ENCODE results near the gene CNP.

Gene CNP

DNA sequence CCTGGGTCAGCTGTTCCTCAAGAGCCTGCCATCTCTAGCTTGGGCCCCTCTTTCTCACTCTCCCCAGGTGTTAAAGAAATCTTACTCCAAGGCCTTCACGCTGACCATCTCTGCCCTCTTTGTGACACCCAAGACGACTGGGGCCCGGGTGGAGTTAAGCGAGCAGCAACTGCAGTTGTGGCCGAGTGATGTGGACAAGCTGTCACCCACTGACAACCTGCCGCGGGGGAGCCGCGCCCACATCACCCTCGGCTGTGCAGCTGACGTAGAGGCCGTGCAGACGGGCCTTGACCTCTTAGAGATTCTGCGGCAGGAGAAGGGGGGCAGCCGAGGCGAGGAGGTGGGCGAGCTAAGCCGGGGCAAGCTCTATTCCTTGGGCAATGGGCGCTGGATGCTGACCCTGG is 6.8 kb downstream of the CNP start:
- no peak for DNase-seq

- no peak for DNase-seq
Measured at GRCh38 chr17:41974031-41974430, 7.4 kb downstream of the CNP start.

DNA sequence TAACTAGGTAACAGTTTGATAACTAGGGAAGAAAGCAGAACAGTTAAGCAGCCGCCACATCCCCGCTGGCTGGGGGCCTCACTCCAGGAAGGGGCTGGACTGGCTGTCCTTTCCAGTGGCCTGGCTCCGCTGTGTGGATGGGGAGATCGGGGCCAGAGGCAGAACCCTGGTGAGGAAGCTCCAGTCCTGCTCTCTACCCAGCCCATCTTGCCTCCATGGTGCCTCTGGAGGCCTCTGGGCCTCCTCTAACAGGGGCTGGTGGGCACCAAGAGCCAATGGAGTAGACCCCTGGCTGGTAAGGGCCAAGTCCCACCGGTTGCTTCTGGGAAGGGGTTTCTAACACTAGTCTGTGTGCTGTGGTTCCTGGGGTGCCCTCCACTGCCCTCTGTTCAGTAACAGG is 8.1 kb downstream of the CNP start:
- no peak for DNase-seq

DNA sequence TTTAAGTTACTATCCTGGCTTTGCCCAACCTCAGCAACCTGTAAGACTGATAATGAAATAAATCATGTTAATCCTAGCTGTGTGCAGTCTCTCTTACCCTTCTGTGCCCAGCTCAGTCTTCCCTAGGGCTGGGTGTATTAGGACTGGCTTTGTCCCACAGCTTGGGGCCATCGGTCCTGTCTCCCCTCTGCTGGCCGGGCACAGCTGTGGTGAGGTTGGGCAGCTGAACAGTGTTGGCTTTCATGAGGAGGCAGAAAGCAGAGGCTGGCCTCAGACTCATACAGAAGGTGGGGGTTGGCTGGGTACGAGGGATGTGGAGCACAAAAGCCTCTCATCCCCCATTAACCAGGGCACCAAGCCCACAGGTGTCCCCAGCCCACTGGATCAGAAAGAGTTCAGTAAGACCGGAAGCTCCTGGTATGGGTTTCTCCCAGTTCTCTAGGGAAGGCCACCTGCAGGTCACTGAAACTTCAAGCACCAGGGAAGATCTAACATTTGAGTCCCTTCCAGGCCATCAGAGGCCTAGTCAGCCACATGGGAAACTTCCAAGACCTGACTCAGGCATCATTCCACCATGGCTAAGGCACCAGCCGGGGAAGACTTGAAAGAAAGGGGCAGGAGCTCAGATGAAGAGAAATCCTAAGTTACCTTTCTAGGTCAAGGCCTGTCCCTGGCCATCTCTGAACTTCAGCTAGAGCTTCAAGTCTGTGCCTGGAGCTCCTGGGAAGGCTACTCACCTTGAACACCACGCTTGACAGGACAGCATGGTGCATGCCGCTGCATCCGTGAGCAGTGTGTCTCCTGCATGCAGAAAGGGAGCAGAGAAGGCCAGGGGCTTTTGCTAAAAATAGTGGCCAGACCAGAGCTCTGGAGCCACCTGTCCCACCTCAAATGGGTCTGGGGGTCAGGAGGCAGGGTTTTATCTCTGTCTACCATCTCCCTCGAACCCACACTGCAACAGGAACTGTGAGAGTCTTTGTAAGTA is 8.8 kb downstream of the CNP start:
- no peak for DNase-seq

DNA sequence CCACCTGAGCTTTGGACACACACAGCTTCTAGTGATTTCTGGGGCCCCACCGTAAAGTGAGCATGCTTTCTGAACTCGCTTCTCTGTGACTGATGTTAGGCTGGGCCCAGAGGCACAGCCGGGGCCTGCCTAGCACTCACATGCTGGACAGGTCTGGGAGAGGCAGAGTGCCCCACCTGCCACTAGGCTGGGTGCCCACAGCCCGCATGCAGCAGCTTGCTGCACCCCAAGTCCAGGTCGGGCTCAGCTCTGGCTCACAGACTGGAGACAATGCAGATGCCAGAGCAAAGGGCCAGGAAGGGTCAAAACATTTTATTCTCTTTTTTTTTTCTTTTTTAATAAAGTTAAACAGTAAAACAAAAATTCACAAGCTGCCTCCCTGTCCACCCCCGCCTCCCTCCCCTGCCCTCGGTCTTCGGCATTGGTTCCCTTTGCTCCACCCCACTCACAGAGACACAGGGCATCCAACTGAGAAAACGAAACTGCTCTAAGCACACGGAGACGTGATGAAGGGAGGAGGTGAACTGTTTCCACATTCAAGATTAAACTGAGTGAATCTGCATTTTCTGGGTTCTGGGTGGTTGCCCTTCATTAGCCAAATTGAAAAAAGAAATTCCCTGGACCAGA is 9.7 kb downstream of the CNP start:
- no peak for DNase-seq

- DNase-seq, result no peak
Measured at GRCh38 chr17:41977991-41978390, 11.4 kb downstream of the CNP start.

DNA sequence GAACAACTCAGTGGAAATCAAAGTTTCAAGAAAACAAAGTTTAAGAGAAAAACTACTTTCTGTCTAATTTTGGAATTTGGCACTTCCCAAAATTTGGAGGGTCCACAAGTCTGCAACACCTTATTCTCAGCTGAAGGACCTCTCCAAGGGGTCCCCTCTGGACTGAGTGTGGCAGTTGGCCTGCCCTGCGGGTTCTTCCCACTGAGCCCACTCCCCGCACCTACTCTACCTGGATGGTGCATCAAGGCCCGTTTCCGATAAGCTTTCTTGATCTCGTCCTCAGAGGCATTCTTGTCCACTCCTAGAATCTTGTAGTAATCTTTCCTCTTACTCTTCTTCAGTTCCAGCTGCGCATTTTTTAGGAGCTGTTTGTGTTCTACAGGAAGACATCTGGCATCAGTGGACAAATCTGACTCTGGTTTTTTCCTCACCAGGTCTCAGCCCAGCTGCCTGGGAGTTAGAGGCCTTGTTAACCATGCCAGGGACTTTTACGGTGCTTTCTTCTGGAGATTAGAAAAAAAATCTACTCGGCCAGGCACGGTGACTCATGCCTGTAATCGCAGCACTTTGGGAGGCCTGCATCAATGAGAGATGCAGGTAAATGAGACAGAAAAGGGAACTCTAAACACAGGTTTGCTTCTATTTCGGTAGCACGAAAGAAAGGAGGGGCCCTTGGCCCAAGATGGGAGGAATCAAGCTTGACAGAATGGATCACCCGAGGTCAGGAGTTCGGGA is 15.6 kb downstream of the CNP start:
- DNase-seq, result no peak

- DNase-seq, result no peak
Measured at GRCh38 chr17:41984454-41984853, 17.9 kb downstream of the CNP start.

DNA sequence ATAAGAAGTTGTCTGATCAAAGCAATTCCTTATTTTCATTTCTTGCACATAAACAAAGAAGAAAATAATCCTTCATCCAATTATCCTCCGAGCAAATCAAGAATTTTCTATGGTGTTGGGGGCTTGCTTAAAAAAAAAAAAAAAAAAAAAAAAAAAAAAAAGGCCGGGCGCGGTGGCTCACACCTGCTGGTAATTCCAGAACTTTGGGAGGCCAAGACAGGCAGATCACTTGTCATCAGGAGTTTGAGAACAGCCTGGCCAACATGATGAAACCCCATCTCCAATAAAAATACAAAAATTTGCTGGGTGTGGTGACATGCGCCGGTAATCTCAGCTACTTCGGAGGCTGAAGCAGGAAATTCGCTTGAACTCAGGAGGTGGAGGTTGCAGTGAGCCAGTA is 19.3 kb downstream of the CNP start:
- DNase-seq, result no peak

GRCh38 chr17:41986634-41987033 is 20.0 kb downstream of the CNP start:
- no peak for DNase-seq

DNA sequence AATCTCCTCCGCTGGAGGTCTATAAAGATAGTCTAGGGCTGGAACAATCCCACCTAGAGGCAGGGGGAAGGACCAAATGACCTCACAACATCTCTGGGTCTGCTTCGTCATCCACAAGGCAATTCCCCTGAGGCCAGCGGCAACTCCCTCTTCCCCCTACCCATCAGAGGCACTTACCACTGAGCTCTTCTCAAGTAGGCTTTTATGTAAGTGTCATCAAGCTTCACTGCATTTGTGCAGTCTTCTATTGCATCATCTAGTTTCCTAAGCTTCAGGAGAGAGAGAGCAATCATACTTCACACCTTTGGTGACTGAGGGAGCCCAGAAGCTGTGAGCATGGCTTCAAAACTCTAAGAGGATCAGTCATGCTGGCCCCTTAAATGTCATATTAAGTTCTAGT is 21.0 kb downstream of the CNP start:
- DNase-seq, result no peak

DNA sequence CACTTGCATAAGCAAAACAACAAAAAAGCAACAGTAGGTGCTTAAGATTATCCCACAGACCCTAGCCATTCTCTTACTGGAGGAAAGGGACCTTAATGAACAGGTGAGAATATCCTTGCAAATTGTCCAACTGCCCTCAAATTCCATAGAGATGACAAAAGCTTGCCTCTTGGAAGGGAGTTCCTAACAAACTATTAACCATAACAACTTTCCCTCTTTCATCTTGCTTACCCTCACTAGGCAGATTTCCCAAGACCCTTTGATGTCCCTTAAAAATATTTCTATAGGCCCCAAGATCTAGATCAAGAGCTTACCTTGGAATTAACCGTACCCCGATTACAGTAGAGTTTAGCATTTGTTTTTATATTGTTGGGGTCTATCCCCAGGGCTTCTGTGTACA is 21.8 kb downstream of the CNP start:
- no peak for DNase-seq

GRCh38 chr17:41989702-41990419 is 23.3 kb downstream of the CNP start:
- DNase-seq, result no peak

DNA sequence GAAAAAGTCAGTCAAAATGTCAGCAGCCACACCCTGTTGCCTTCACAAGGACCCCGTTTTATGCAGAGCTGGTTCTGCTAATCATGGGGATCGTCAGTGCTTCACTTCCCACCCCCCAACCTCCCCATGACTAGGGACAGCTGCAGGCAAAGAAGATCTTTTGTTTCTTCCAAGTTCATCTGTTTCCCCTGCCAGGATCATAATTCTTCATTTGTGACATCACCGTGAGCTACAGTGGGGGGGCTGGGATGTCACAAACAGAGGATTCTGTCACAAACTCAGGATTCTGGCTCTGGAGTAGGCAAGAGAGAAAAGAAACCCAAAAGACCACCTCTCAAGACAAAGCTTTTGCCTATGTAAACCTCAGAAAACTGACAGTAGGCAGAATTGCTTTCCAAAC is 26.0 kb downstream of the CNP start:
- DNase-seq, result no peak

GRCh38 chr17:41996855-41997164 is 30.2 kb downstream of the CNP start:
- DNase-seq, result no peak

DNA sequence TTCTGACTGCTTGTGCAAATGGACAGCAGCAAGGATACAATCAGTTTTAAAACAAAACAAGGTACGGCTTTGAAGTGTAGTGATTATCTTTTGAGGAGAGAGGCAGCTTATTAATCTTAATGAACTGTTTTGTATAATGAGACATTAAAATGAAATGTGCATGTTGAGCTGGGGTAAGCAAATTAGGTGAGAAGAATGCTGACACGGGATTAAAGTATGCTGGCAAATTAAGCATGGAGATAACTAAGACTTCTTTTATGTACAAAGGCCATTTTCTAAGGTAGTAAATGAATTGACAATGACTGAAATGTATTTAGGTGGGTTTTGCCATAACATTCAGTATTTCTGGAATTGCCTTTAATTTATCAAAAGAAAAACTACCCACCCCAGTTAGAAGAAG is 31.9 kb downstream of the CNP start:
- DNase-seq, result no peak

GRCh38 chr17:42000413-42001133 is 34.0 kb downstream of the CNP start:
- no peak for DNase-seq

- DNase-seq, result no peak
Measured at GRCh38 chr17:42001729-42002128, 35.1 kb downstream of the CNP start.

DNA sequence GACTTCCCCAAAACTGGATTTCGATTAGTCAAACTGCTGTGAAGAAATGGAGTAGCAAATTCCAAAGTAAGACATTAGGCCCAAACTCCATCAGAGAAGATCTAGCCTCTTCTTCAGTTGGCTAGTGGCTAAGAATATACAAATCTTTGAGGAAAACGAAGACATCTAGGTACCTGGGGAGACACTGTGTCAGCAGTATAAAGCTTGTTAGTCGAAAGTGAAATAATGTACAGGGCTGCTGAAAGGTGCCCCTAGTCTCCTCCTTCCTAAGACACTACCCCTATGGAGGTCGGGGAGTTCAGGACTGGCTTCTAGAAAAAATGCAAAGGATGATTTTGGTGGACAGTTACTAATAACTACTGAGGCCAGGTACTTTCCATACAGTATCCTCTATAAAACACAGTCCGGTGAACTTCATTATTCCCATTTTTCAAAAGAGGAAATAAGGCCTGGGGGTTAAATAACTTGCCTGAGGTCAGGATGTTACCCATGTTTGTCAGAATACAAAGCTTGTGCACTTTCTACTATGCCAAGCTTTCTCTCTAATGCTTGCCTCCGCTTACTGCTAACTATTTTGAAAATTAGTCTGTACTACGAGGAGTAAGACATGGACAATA is 35.7 kb downstream of the CNP start:
- no peak for DNase-seq

DNA sequence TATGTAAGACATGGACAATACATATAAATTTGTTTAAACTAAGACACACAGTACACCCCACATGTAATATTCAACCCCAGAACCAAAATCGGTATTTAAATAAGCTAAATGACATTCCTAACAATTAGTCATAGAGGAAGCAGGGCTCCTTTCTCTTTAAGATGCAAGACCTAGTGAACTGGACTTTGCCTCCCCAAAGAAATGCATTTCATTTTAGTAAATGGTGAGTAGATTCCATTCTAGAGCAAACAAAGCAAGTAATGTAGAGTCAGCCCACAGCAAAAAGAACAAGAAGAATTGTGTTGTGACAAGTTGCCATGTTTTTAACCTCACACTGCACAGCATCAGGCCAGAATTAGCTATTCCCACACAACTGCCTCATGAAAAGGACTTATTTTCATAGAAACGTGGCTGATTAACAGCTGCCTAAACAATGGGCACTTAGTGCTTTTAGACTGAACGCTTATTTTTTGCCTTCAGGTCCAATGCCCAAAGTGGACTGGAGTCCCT is 36.3 kb downstream of the CNP start:
- DNase-seq, result no peak

DNA sequence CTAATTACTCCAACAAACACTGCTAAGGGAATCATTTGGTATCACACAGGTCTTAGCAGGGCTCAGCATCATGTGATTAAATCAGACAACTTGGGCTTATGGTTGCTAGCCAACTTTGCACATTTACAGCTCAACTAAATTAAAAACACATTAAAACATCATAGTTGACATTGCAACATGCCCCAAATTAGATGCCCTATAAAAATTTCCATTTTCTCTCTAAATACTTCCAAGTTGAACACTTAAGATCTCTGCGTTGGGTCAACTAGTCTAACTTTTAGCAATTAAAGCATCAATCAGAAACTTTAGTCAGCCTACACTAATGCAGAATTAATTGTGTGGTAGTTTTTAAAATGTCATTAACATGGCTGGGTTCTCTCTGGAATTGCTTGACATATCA is 38.6 kb downstream of the CNP start:
- no peak for DNase-seq

DNA sequence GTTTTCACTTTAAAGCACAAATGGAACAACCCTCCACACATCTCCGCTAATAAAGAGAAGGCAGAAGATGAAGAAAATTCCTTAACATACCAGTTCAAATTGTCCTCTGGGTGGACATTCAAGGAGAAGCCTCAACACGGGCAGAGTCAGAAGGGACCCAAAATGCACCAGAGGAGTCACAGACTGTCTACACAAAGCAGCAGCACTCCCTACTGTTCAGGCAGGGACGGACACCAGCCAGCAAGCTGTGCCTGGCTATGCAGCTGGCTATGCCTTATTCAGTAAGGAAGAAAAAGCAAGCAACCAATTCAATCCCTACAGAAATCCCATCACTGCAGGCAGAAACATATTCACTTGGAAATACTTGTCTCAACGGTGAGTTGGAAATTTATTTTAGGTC is 42.6 kb downstream of the CNP start:
- no peak for DNase-seq

All from RPMI8226 (cell line).